HepG2 (cell line): ENCODE measurements around the gene SLIT3. TPM values are rescaled to one million over a fixed set of nuclear protein-coding genes. Genes with fewer than 3 reads are reported as not detected.

Experiments
- ATAC-seq: fragments of 200-7000 bp; cut with Tn5 transposase; 3 replicates; pipeline ENCODE4 v1.9.1; 2020; ENCODE audit warnings: mild to moderate bottlenecking, moderate library complexity
- BruUV-seq: library from RNA; stranded (reverse); fragments of 400-500 nt; replicated peaks from 2 replicates; lab custom pipeline; 2021; lab: Mats Ljungman, UMichigan
- CTCF ChIA-PET: fragments of 300-600 bp; formaldehyde crosslinking; extraction: SDS; loops from one replicate; lab custom pipeline; 2021; ENCODE audit warnings: low total read pairs, inconsistent platforms, low intra/inter-chr PET ratio; lab: Yijun Ruan, JAX
- POLR2A ChIA-PET: fragments of 350-600 bp; sonication (Branson Sonifier 250); formaldehyde crosslinking; loops from one replicate; lab custom pipeline; 2020; ENCODE audit warnings: antibody characterized with exemption, inconsistent platforms; lab: Yijun Ruan, JAX
- DNase-seq: peaks from one replicate; pipeline ENCODE4 v3.0.0-alpha.2; 2015; ENCODE audit warnings: low spot score
- FAIRE-seq: peaks from 3 replicates; lab custom pipeline; 2011; peaks lifted over from hg19 to GRCh38; lab: Jason Lieb, UNC
- H2AFZ ChIP-seq: one replicate; pipeline ENCODE4 v1.6.1; 2011; ENCODE audit warnings: low read length, inconsistent platforms
- H3K27ac ChIP-seq: fragments of 300-600 bp; 3 replicates; pipeline ENCODE4 v1.8.0; 2011; ENCODE audit warnings: mixed run types, mild to moderate bottlenecking, mixed read lengths, low read length, inconsistent platforms; ENCODE audit not compliant: insufficient read depth; ENCODE audit errors: extremely low read length
- H3K27me3 ChIP-seq, 2 experiments: fragments of 200-600 bp in 1 of 2; 2 replicates in 1 of 2; 3 replicates in 1 of 2; pipeline versions ENCODE4 v1.6.0 to v1.8.0; 2011; ENCODE audit warnings: low read length in 2 of 2, mild to moderate bottlenecking in 2 of 2, moderate library complexity in 2 of 2, inconsistent platforms in 1 of 2; ENCODE audit not compliant: insufficient read depth in 2 of 2, control insufficient read depth in 1 of 2
- H3K36me3 ChIP-seq, 2 experiments: fragments of 200-600 bp in 1 of 2; replicated peaks in 1 of 2; 2 replicates in 1 of 2; 3 replicates in 1 of 2; pipeline versions ENCODE4 v1.5.1 to v1.8.0; 2011; ENCODE audit warnings: low read length in 2 of 2, inconsistent platforms in 1 of 2; ENCODE audit not compliant: insufficient read depth in 2 of 2, control insufficient read depth in 1 of 2
- H3K4me1 ChIP-seq: 2 replicates; pipeline ENCODE4 v1.5.1; 2012; ENCODE audit warnings: low read length, inconsistent platforms; ENCODE audit not compliant: insufficient read depth
- H3K4me2 ChIP-seq: 2 replicates; pipeline ENCODE4 v1.6.0; 2011; ENCODE audit warnings: low read depth, low read length, inconsistent platforms
- H3K4me3 ChIP-seq, 3 experiments: fragments of 200-600 bp in 1 of 3; sonication (generic), shearing (Covaris generic) in 1 of 3; replicated peaks in 1 of 3; 2 replicates each; pipeline ENCODE4 v1.5.1; 2011 to 2016; ENCODE audit warnings: low read length in 3 of 3, inconsistent platforms in 2 of 3, low read depth in 2 of 3, mild to moderate bottlenecking in 2 of 3, control low read depth in 1 of 3, mixed read lengths in 1 of 3; ENCODE audit not compliant: insufficient read depth in 1 of 3
- H3K79me2 ChIP-seq: one replicate; pipeline ENCODE4 v1.6.1; 2011; ENCODE audit warnings: low read length, inconsistent platforms; ENCODE audit not compliant: insufficient read depth
- H3K9ac ChIP-seq: 2 replicates; pipeline ENCODE4 v1.6.0; 2011; ENCODE audit warnings: mild to moderate bottlenecking, low read depth, low read length, inconsistent platforms; ENCODE audit not compliant: insufficient read depth
- H3K9me3 ChIP-seq: 2 replicates; pipeline ENCODE4 v1.5.1; 2012; ENCODE audit warnings: mild to moderate bottlenecking, low read length
- H4K20me1 ChIP-seq: 2 replicates; pipeline ENCODE4 v1.6.0; 2011; ENCODE audit warnings: inconsistent platforms, mild to moderate bottlenecking, low read length, moderate library complexity; ENCODE audit not compliant: insufficient read depth
- GABPB1 ChIP-seq: IDR thresholded peaks from 2 replicates; pipeline ENCODE4 v1.6.1; 2016; ENCODE audit warnings: mild to moderate bottlenecking, missing genetic modification reagents, moderate library complexity, missing compliant biosample characterization
- PRDM4 ChIP-seq: sonication (generic); formaldehyde crosslinking; IDR thresholded peaks from 2 replicates; pipeline ENCODE4 v1.9.0; 2021; ENCODE audit warnings: missing genetic modification reagents, borderline replicate concordance
- THAP11 ChIP-seq: IDR thresholded peaks from 2 replicates; pipeline ENCODE4 v1.6.1; 2016; ENCODE audit warnings: missing biosample characterization, missing genetic modification reagents
- TP53 ChIP-seq: sonication (generic); formaldehyde crosslinking; conservative IDR thresholded peaks from 2 replicates; pipeline ENCODE4 v1.4.0; 2020; ENCODE audit warnings: missing genetic modification reagents
- ZNF775 ChIP-seq: sonication (generic); formaldehyde crosslinking; IDR thresholded peaks from 2 replicates; pipeline ENCODE4 v1.4.0; 2020; ENCODE audit warnings: missing genetic modification reagents, mild to moderate bottlenecking, moderate library complexity, borderline replicate concordance
- WGBS: methylation state at CpG from one replicate; pipeline ENCODE4 v1.1.6; 2017; ENCODE audit warnings: low lambda C conversion rate; 5-methylcytosine and 5-hydroxymethylcytosine counted together
- in situ Hi-C: cut with HindIII; loops from 2 replicates; pipeline ENCODE4 v1.10.0; 2017; ENCODE audit warnings: low pct_unique_long_range_greater_than_20kb; ENCODE audit not compliant: extremely low pct_ligation_motif_present
- intact Hi-C: fragments of 100-400 bp; cut with micrococcal nuclease; formaldehyde crosslinking; loops from one replicate; pipeline ENCODE4 v1.10.0; 2022; ENCODE audit not compliant: unreplicated experiment
- polyA plus RNA-seq, 8 experiments: library from polyadenylated mRNA; depleted of rRNA in 3 of 8; stranded (reverse) in 7 of 8; unstranded in 1 of 8; fragments of >200 nt; fragmentation: Illumina TruSeq in 4 of 8; extraction: Trizol in 4 of 8; gene quantifications; 2 replicates each; pipeline versions ENCODE4 v1.2.1 to v1.2.3, GENCODE V29; 2011 to 2016; ENCODE audit warnings: low read depth in 4 of 8, missing spikeins in 1 of 8, mixed read lengths in 1 of 8; ENCODE audit not compliant: insufficient read depth in 1 of 8
- total RNA-seq, 5 experiments: library from RNA; depleted of rRNA; stranded (reverse); fragments of >200 nt; fragmentation: Illumina TruSeq; extraction: Trizol; gene quantifications; 2 replicates each; pipeline ENCODE4 v1.2.3, GENCODE V29; 2016; ENCODE audit warnings: low read depth in 1 of 5
- TF ChIP-seq, protein P1 (sequence below): sonication (generic); formaldehyde crosslinking; IDR thresholded peaks from 2 replicates; pipeline ENCODE4 v1.8.1; 2023; ENCODE audit warnings: mild to moderate bottlenecking, moderate library complexity, missing genetic modification reagents
- TF ChIP-seq, protein P2 (sequence below): sonication (generic); formaldehyde crosslinking; IDR thresholded peaks from 2 replicates; pipeline ENCODE4 v1.9.0; 2021; ENCODE audit warnings: mild to moderate bottlenecking, missing genetic modification reagents

SLIT3 gene
- total and polyA plus RNA-seq, 2 of the 13 experiments (the other 11 are each of a cell fraction or from before 2014, with no cell fraction given) = not detected

- intact Hi-C loops (no loop called here), in situ Hi-C loops (no loop called here)
- no peaks in the 10 kb centered on the region for H4K20me1 ChIP-seq
- peaks cover 0 to 5% of the 10 kb centered on the region in 2 experiments; a peak in 1 of 5 replicates for H3K27me3 ChIP-seq
- no peak overlapping the region for H2AFZ ChIP-seq
- H3K4me2 ChIP-seq = no peak overlapping the region
- TF ChIP-seq THAP11 (CRISPR knock-in tag) (no peak), GABPB1 (CRISPR knock-in tag) (no peak), TP53 (CRISPR knock-in tag) (no peak), PRDM4 (no peak), ZNF775 (CRISPR knock-in tag) (no peak)
- TF ChIP-seq, protein P1, sequence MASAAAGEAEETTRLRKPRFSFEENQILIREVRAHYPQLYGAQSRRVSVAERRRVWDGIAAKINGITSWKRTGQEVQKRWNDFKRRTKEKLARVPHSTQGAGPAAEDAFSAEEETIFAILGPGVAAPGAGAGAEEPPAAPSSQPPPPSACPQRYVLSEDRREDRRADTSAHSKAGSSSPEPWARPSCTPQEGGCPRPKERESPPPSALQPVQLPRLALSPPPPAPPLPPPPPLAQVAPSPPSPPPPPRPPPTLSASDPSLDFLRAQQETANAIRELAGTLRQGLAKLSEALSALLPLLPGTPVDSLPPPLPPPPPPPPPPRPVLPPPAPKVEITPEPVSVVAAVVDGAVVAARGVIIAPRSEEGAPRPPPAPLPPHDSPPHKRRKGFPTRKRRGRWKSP (CRISPR knock-in tag) = no peak
- TF ChIP-seq, protein P2, sequence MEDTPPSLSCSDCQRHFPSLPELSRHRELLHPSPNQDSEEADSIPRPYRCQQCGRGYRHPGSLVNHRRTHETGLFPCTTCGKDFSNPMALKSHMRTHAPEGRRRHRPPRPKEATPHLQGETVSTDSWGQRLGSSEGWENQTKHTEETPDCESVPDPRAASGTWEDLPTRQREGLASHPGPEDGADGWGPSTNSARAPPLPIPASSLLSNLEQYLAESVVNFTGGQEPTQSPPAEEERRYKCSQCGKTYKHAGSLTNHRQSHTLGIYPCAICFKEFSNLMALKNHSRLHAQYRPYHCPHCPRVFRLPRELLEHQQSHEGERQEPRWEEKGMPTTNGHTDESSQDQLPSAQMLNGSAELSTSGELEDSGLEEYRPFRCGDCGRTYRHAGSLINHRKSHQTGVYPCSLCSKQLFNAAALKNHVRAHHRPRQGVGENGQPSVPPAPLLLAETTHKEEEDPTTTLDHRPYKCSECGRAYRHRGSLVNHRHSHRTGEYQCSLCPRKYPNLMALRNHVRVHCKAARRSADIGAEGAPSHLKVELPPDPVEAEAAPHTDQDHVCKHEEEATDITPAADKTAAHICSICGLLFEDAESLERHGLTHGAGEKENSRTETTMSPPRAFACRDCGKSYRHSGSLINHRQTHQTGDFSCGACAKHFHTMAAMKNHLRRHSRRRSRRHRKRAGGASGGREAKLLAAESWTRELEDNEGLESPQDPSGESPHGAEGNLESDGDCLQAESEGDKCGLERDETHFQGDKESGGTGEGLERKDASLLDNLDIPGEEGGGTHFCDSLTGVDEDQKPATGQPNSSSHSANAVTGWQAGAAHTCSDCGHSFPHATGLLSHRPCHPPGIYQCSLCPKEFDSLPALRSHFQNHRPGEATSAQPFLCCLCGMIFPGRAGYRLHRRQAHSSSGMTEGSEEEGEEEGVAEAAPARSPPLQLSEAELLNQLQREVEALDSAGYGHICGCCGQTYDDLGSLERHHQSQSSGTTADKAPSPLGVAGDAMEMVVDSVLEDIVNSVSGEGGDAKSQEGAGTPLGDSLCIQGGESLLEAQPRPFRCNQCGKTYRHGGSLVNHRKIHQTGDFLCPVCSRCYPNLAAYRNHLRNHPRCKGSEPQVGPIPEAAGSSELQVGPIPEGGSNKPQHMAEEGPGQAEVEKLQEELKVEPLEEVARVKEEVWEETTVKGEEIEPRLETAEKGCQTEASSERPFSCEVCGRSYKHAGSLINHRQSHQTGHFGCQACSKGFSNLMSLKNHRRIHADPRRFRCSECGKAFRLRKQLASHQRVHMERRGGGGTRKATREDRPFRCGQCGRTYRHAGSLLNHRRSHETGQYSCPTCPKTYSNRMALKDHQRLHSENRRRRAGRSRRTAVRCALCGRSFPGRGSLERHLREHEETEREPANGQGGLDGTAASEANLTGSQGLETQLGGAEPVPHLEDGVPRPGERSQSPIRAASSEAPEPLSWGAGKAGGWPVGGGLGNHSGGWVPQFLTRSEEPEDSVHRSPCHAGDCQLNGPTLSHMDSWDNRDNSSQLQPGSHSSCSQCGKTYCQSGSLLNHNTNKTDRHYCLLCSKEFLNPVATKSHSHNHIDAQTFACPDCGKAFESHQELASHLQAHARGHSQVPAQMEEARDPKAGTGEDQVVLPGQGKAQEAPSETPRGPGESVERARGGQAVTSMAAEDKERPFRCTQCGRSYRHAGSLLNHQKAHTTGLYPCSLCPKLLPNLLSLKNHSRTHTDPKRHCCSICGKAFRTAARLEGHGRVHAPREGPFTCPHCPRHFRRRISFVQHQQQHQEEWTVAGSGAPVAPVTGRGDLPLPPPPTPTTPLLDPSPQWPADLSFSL = no peak
- H3K9ac ChIP-seq = no peak overlapping the region
- WGBS = 26% methylated on average over 5 of the region's 5 CpGs
- FAIRE-seq (no peak), DNase-seq (no peak), ATAC-seq (no peak)
- H3K36me3 ChIP-seq = no peaks in the 10 kb centered on the region
- ChIA-PET CTCF (no interaction called here), POLR2A (no interaction called here)
- H3K4me3 ChIP-seq = no peak overlapping the region
- no peak overlapping the region for H3K27ac ChIP-seq
- no peaks in the 10 kb centered on the region for H3K79me2 ChIP-seq
- no TSS peak for BruUV-seq
- no peaks in the 10 kb centered on the region for H3K4me1 ChIP-seq
- H3K9me3 ChIP-seq = no peaks in the 10 kb centered on the region
Observed at GRCh38 chr5:168721002-168721753, 579.8 kb downstream of the SLIT3 start.
